Measurements from ENCODE around the gene IMPG2.

IMPG2 gene

DNA sequence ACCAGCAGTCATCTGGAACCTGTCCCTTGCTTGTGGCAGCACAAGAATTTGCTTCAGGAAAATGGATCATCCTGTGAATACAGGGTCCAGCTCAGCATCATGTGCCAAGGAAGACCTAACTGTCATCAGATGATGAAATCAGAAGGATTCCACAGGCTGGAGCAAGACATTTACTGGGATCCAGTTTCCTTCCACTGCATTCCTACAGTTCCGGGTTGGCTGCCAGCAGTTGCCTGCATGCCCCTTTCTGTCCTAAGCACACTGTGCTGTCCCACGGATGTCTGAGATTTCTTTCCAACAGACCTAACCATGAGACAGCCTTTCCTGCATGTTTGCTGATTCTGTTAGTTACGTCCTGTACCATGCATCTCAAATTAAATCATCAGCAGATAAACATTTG is 140.7 kb downstream of the IMPG2 start:
- DNase-seq = no peak

DNA sequence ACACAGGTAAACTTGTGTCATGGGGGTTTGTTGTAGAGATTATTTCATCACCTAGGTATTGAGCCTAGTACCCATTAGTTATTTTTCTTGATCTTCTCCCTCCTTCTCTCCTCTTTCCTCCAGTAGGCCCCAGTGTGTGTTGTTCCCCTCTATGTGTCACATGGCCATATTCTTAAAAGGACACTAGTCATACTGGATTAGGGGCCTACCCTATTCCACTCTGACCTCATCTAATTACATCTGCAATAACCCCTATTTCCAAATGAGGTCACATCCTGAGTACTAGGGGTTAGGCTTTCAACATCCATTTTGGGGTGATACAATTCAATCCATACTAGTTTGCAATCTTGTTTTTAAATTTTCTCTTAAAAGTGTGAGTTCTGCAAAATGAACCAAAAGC is 142.8 kb downstream of the IMPG2 start:
- no peak for DNase-seq

All from NCI-H2029 (cell line).